Stimulated activated memory B cell treated with anti-CD40 and anti-IgM and Interleukin-4, amounts not matched to agents 10 μg/mL and 1 μg/mL and 100 μg/mL, for 72 hours (primary cell): ENCODE data around the gene PLA2G4E.
A peak's percentile ranks its signal among the peaks of the same experiment; 100 is the strongest.

ENCODE experiments used
- ATAC-seq: fragments of 150-1000 bp; cut with Tn5 transposase; 2 replicates; pipeline ENCODE4 v1.10.0; 2021
- H3K27ac Mint-ChIP-seq: one replicate; pipeline ENCODE4 v1.8.0; 2022; ENCODE audit warnings: mild to moderate bottlenecking, mixed read lengths
- H3K27me3 Mint-ChIP-seq: one replicate; pipeline ENCODE4 v1.8.0; 2022; ENCODE audit warnings: mixed read lengths
- H3K36me3 Mint-ChIP-seq: one replicate; pipeline ENCODE4 v1.8.0; 2022; ENCODE audit warnings: mixed read lengths
- H3K4me1 Mint-ChIP-seq: one replicate; pipeline ENCODE4 v1.8.0; 2022; ENCODE audit warnings: mixed read lengths
- H3K4me3 Mint-ChIP-seq: one replicate; pipeline ENCODE4 v1.8.0; 2022; ENCODE audit warnings: mild to moderate bottlenecking, moderate library complexity, mixed read lengths
- H3K9me3 Mint-ChIP-seq: one replicate; pipeline ENCODE4 v1.8.0; 2022; ENCODE audit warnings: mixed read lengths

PLA2G4E gene

GRCh38 chr15:41994772-41995475 is 25.9 kb downstream of the PLA2G4E start:
- no peak for ATAC-seq
- H3K27me3 Mint-ChIP-seq: peaks cover 31% of the 10 kb centered on the region
- H3K4me1 Mint-ChIP-seq: peaks cover 10% of the 10 kb centered on the region
- no peak overlapping the region for H3K4me3 Mint-ChIP-seq
- no peaks in the 10 kb centered on the region for H3K36me3 Mint-ChIP-seq
- H3K9me3 Mint-ChIP-seq: no peaks in the 10 kb centered on the region
- no peak overlapping the region for H3K27ac Mint-ChIP-seq

GRCh38 chr15:41994171-41994650 is 26.6 kb downstream of the PLA2G4E start:
- no peak for ATAC-seq
- Mint-ChIP-seq H3K27me3 (peaks cover 23% of the 10 kb centered on the region), H3K4me1 (peaks cover 3% of the 10 kb centered on the region), H3K9me3 (no peaks in the 10 kb centered on the region), H3K27ac (no peak overlapping the region), H3K36me3 (no peaks in the 10 kb centered on the region), H3K4me3 (no peak overlapping the region)

GRCh38 chr15:41993472-41994170 is 27.2 kb downstream of the PLA2G4E start:
- no peaks in the 10 kb centered on the region for H3K4me1 Mint-ChIP-seq
- H3K27ac Mint-ChIP-seq: no peak overlapping the region
- no peak overlapping the region for H3K4me3 Mint-ChIP-seq
- H3K27me3 Mint-ChIP-seq: peaks cover 24% of the 10 kb centered on the region
- no peaks in the 10 kb centered on the region for H3K9me3 Mint-ChIP-seq
- no peaks in the 10 kb centered on the region for H3K36me3 Mint-ChIP-seq
- no peak for ATAC-seq

GRCh38 chr15:41992803-41993190 is 28.0 kb downstream of the PLA2G4E start:
- Mint-ChIP-seq H3K9me3 (no peaks in the 10 kb centered on the region), H3K4me1 (no peaks in the 10 kb centered on the region)
- no peak for ATAC-seq

GRCh38 chr15:41992151-41992802 is 28.6 kb downstream of the PLA2G4E start:
- Mint-ChIP-seq H3K4me1 (no peaks in the 10 kb centered on the region), H3K4me3 (no peak overlapping the region), H3K27me3 (peaks cover 20% of the 10 kb centered on the region), H3K36me3 (no peaks in the 10 kb centered on the region), H3K27ac (no peak overlapping the region), H3K9me3 (no peaks in the 10 kb centered on the region)
- ATAC-seq: no peak

More at GRCh38 chr15:41992803-41993190, 28.0 kb downstream of the PLA2G4E start:
- Mint-ChIP-seq H3K4me3 (no peak overlapping the region), H3K27me3 (peaks cover 23% of the 10 kb centered on the region), H3K27ac (no peak overlapping the region), H3K36me3 (no peaks in the 10 kb centered on the region)

GRCh38 chr15:41990691-41991090 is 30.2 kb downstream of the PLA2G4E start:
- ATAC-seq: no peak
- H3K4me3 Mint-ChIP-seq: no peak overlapping the region
- H3K9me3 Mint-ChIP-seq: no peaks in the 10 kb centered on the region
- H3K27ac Mint-ChIP-seq: no peak overlapping the region
- H3K27me3 Mint-ChIP-seq: peaks cover 20% of the 10 kb centered on the region
- H3K36me3 Mint-ChIP-seq: no peaks in the 10 kb centered on the region
- no peaks in the 10 kb centered on the region for H3K4me1 Mint-ChIP-seq

- no peaks in the 10 kb centered on the region for H3K4me1 Mint-ChIP-seq
- no peak overlapping the region for H3K27ac Mint-ChIP-seq
- peaks cover 18% of the 10 kb centered on the region for H3K27me3 Mint-ChIP-seq
- no peak overlapping the region for H3K4me3 Mint-ChIP-seq
- H3K36me3 Mint-ChIP-seq: no peaks in the 10 kb centered on the region
- ATAC-seq: no peak
- H3K9me3 Mint-ChIP-seq: no peaks in the 10 kb centered on the region
These were observed 30.6 kb downstream of the PLA2G4E start for GRCh38 chr15:41990243-41990605.

GRCh38 chr15:41989573-41990242 is 31.1 kb downstream of the PLA2G4E start:
- no peak overlapping the region for H3K4me3 Mint-ChIP-seq
- H3K9me3 Mint-ChIP-seq: no peaks in the 10 kb centered on the region
- H3K36me3 Mint-ChIP-seq: no peaks in the 10 kb centered on the region
- no peak overlapping the region for H3K27ac Mint-ChIP-seq
- peak; percentile 84 for ATAC-seq
- H3K27me3 Mint-ChIP-seq: peaks cover 13% of the 10 kb centered on the region
- no peaks in the 10 kb centered on the region for H3K4me1 Mint-ChIP-seq

- H3K4me3 Mint-ChIP-seq: no peak overlapping the region
- H3K27me3 Mint-ChIP-seq: peaks cover 12% of the 10 kb centered on the region
- no peaks in the 10 kb centered on the region for H3K36me3 Mint-ChIP-seq
- H3K4me1 Mint-ChIP-seq: no peaks in the 10 kb centered on the region
- H3K9me3 Mint-ChIP-seq: no peaks in the 10 kb centered on the region
- no peak for ATAC-seq
- H3K27ac Mint-ChIP-seq: no peak overlapping the region
These were observed 31.8 kb downstream of the PLA2G4E start for GRCh38 chr15:41988896-41989572.

GRCh38 chr15:41987925-41988275 is 32.9 kb downstream of the PLA2G4E start:
- ATAC-seq: no peak
- H3K27ac Mint-ChIP-seq: no peak overlapping the region
- H3K9me3 Mint-ChIP-seq: no peaks in the 10 kb centered on the region
- no peak overlapping the region for H3K4me3 Mint-ChIP-seq
- no peaks in the 10 kb centered on the region for H3K4me1 Mint-ChIP-seq
- no peaks in the 10 kb centered on the region for H3K36me3 Mint-ChIP-seq
- peaks cover 12% of the 10 kb centered on the region for H3K27me3 Mint-ChIP-seq

GRCh38 chr15:41987246-41987924 is 33.5 kb downstream of the PLA2G4E start:
- Mint-ChIP-seq H3K4me1 (no peaks in the 10 kb centered on the region), H3K27ac (no peak overlapping the region), H3K36me3 (no peaks in the 10 kb centered on the region), H3K4me3 (no peak overlapping the region), H3K9me3 (no peaks in the 10 kb centered on the region), H3K27me3 (peaks cover 12% of the 10 kb centered on the region)
- ATAC-seq: no peak

GRCh38 chr15:41985236-41986160 is 35.3 kb downstream of the PLA2G4E start:
- no peak overlapping the region for H3K4me3 Mint-ChIP-seq
- H3K27me3 Mint-ChIP-seq: peaks cover 12% of the 10 kb centered on the region
- H3K9me3 Mint-ChIP-seq: no peaks in the 10 kb centered on the region
- H3K36me3 Mint-ChIP-seq: no peaks in the 10 kb centered on the region
- no peak overlapping the region for H3K27ac Mint-ChIP-seq
- H3K4me1 Mint-ChIP-seq: no peaks in the 10 kb centered on the region
- ATAC-seq: no peak

GRCh38 chr15:41984622-41985021 is 36.2 kb downstream of the PLA2G4E start:
- H3K27ac Mint-ChIP-seq: no peak overlapping the region
- H3K27me3 Mint-ChIP-seq: peaks cover 12% of the 10 kb centered on the region
- no peak for ATAC-seq
- H3K4me3 Mint-ChIP-seq: no peak overlapping the region
- H3K9me3 Mint-ChIP-seq: no peaks in the 10 kb centered on the region
- H3K4me1 Mint-ChIP-seq: no peaks in the 10 kb centered on the region
- no peaks in the 10 kb centered on the region for H3K36me3 Mint-ChIP-seq
